GM23338 (cell line): ENCODE measurements around the gene MARK2. TPM values are rescaled to one million over a fixed set of nuclear protein-coding genes. Genes with fewer than 3 reads are reported as not detected.
A peak's percentile ranks its signal among the peaks of the same experiment; 100 is the strongest.

Experiments
- ATAC-seq: fragments of 200-7000 bp; cut with Tn5 transposase; 3 replicates; pipeline ENCODE4 v1.9.1; 2020
- DNase-seq: peaks from one replicate; pipeline ENCODE4 v3.0.0-alpha.2; 2015; ENCODE audit warnings: low spot score
- H2AFZ ChIP-seq: fragments of 200-600 bp; sonication (generic); 2 replicates; pipeline ENCODE4 v1.8.0; 2016; ENCODE audit warnings: antibody characterized with exemption, mild to moderate bottlenecking, moderate library complexity
- H3F3A ChIP-seq: fragments of 200-600 bp; sonication (generic); replicated peaks from 2 replicates; pipeline ENCODE4 v1.8.0; 2017; ENCODE audit warnings: antibody characterized with exemption, mixed run types, low read depth
- H3K27ac ChIP-seq: fragments of 200-600 bp; sonication (generic); 2 replicates; pipeline ENCODE4 v1.6.1; 2016; ENCODE audit warnings: low read depth
- H3K27me3 ChIP-seq: fragments of 200-600 bp; sonication (generic); 2 replicates; pipeline ENCODE4 v1.8.0; 2016; ENCODE audit warnings: mild to moderate bottlenecking, mixed run types, moderate library complexity; ENCODE audit not compliant: insufficient read depth
- H3K36me3 ChIP-seq: fragments of 200-600 bp; sonication (generic); 2 replicates; pipeline ENCODE4 v1.8.0; 2016; ENCODE audit warnings: mild to moderate bottlenecking; ENCODE audit not compliant: insufficient read depth
- H3K4me1 ChIP-seq: fragments of 200-600 bp; sonication (generic); 2 replicates; pipeline ENCODE4 v1.8.0; 2016; ENCODE audit warnings: mild to moderate bottlenecking, moderate library complexity; ENCODE audit not compliant: insufficient read depth
- H3K4me2 ChIP-seq: fragments of 200-600 bp; sonication (generic); 2 replicates; pipeline ENCODE4 v1.7.1; 2017; ENCODE audit warnings: mixed run types
- H3K4me3 ChIP-seq: fragments of 200-600 bp; sonication (generic); 2 replicates; pipeline ENCODE4 v1.6.1; 2016; ENCODE audit warnings: mixed run types
- H3K79me2 ChIP-seq: fragments of 200-600 bp; sonication (generic); replicated peaks from 2 replicates; pipeline ENCODE4 v1.8.0; 2017; ENCODE audit warnings: mild to moderate bottlenecking; ENCODE audit not compliant: insufficient read depth
- H3K9me2 ChIP-seq: fragments of 200-600 bp; sonication (generic); 2 replicates; pipeline ENCODE4 v1.8.0; 2017; ENCODE audit not compliant: insufficient read depth
- H4K20me1 ChIP-seq: fragments of 200-600 bp; sonication (generic); replicated peaks from 2 replicates; pipeline ENCODE4 v1.8.0; 2017; ENCODE audit warnings: mild to moderate bottlenecking; ENCODE audit not compliant: insufficient read depth
- H3K27ac Mint-ChIP-seq: 2 replicates; pipeline ENCODE4 v1.8.0; 2020; ENCODE audit warnings: inconsistent platforms, mild to moderate bottlenecking, moderate library complexity, mixed read lengths
- H3K27me3 Mint-ChIP-seq: 3 replicates; pipeline ENCODE4 v1.8.0; 2022; ENCODE audit warnings: low read depth, mild to moderate bottlenecking, moderate library complexity, mixed read lengths, inconsistent platforms; ENCODE audit not compliant: insufficient read depth, poor library complexity
- H3K36me3 Mint-ChIP-seq: 3 replicates; pipeline ENCODE4 v1.8.0; 2021; ENCODE audit warnings: low read depth, mild to moderate bottlenecking, inconsistent platforms, moderate library complexity, mixed read lengths
- H3K4me1 Mint-ChIP-seq: 3 replicates; pipeline ENCODE4 v1.8.0; 2020; ENCODE audit warnings: mild to moderate bottlenecking, inconsistent platforms, mixed read lengths
- H3K4me3 Mint-ChIP-seq: 3 replicates; pipeline ENCODE4 v1.8.0; 2021; ENCODE audit warnings: moderate library complexity, mild to moderate bottlenecking, inconsistent platforms, mixed read lengths
- H3K9me3 Mint-ChIP-seq: 3 replicates; pipeline ENCODE4 v1.8.0; 2020; ENCODE audit warnings: moderate library complexity, mild to moderate bottlenecking, inconsistent platforms, mixed read lengths
- CREB1 ChIP-seq: fragments of 250-450 bp; sonication (Bioruptor Pico); IDR thresholded peaks from 2 replicates; pipeline ENCODE4 v1.5.0; 2020; ENCODE audit warnings: low read depth, mild to moderate bottlenecking, moderate library complexity
- CTCF ChIP-seq, 2 experiments: fragments of 200-600 bp in 1 of 2; sonication (generic) in 1 of 2; conservative IDR thresholded peaks; 2 replicates each; pipeline versions ENCODE4 v1.5.1 to v1.6.1; 2016 to 2017; ENCODE audit warnings: antibody characterized with exemption in 2 of 2, low read depth in 2 of 2, mild to moderate bottlenecking in 2 of 2, moderate library complexity in 1 of 2
- ETS1 ChIP-seq: IDR thresholded peaks from 2 replicates; pipeline ENCODE4 v1.6.1; 2016; ENCODE audit warnings: antibody characterized with exemption
- EZH2 ChIP-seq: fragments of 200-600 bp; sonication (generic); IDR thresholded peaks from one replicate; pipeline ENCODE4 v1.8.0; 2017; ENCODE audit warnings: antibody characterized with exemption, mild to moderate bottlenecking, low read depth; ENCODE audit not compliant: unreplicated experiment
- EZH2phosphoT487 ChIP-seq: fragments of 200-600 bp; sonication (generic); IDR thresholded peaks from one replicate; pipeline ENCODE4 v1.8.1; 2018; ENCODE audit warnings: antibody characterized with exemption; ENCODE audit not compliant: unreplicated experiment
- JUNB ChIP-seq: IDR thresholded peaks from one replicate; pipeline ENCODE4 v1.6.1; 2016; ENCODE audit warnings: antibody characterized with exemption; ENCODE audit not compliant: unreplicated experiment
- NANOG ChIP-seq: IDR thresholded peaks from 2 replicates; pipeline ENCODE4 v1.6.1; 2016; ENCODE audit warnings: antibody characterized with exemption, borderline replicate concordance
- POLR2AphosphoS5 ChIP-seq: IDR thresholded peaks from 2 replicates; pipeline ENCODE4 v1.6.1; 2016; ENCODE audit warnings: antibody characterized with exemption, low read depth
- REST ChIP-seq: IDR thresholded peaks from one replicate; pipeline ENCODE4 v1.6.1; 2018; ENCODE audit warnings: antibody characterized with exemption; ENCODE audit not compliant: unreplicated experiment
- STAT1 ChIP-seq: IDR thresholded peaks from one replicate; pipeline ENCODE4 v1.6.1; 2016; ENCODE audit warnings: antibody characterized with exemption; ENCODE audit not compliant: unreplicated experiment
- ZNF114 ChIP-seq: fragments of 250-450 bp; sonication (Bioruptor Pico); IDR thresholded peaks from 2 replicates; pipeline ENCODE4 v1.5.0; 2020; ENCODE audit warnings: mild to moderate bottlenecking, moderate library complexity
- ZNF331 ChIP-seq: fragments of 250-450 bp; sonication (Bioruptor Pico); IDR thresholded peaks from 2 replicates; pipeline ENCODE4 v1.5.0; 2020; ENCODE audit warnings: low read depth, mild to moderate bottlenecking, moderate library complexity
- ZNF462 ChIP-seq: fragments of 250-450 bp; sonication (Bioruptor Pico); IDR thresholded peaks from 2 replicates; pipeline ENCODE4 v1.5.0; 2020; ENCODE audit warnings: mild to moderate bottlenecking, moderate library complexity
- polyA plus RNA-seq: library from polyadenylated mRNA; unstranded; fragments of >200 nt; fragmentation: Nextera tagmentation; extraction: Ambion mirVana; gene quantifications from 2 replicates; pipeline ENCODE4 v1.2.1, GENCODE V29; 2016
- total RNA-seq: library from RNA; depleted of rRNA; stranded (reverse); fragments of >200 nt; shearing (Covaris generic); gene quantifications from 2 replicates; pipeline ENCODE4 v1.2.3, GENCODE V29; 2014

Gene MARK2
- total and polyA plus RNA-seq, 2 experiments from 2014 or later, result 18.7 to 42.6 TPM

- peaks cover 46% of the 10 kb centered on the region for H3K4me1 ChIP-seq
- peaks cover 10% of the 10 kb centered on the region; the same call in 2 of the 3 replicates for H3K36me3 Mint-ChIP-seq
- H3K4me2 ChIP-seq, result peak overlapping the region; percentile 66
- DNase-seq, result peak; percentile 93
- peak overlapping the region; percentile 38; the same call in 1 of the 2 replicates for H3K4me3 ChIP-seq
- peak overlapping the region; percentile 15; the same call in 2 of the 3 replicates for H3K4me3 Mint-ChIP-seq
- H3K9me3 Mint-ChIP-seq, result no peaks in the 10 kb centered on the region; the same call in 2 of the 3 replicates
- peaks cover 92% of the 10 kb centered on the region for H3K79me2 ChIP-seq
- ATAC-seq, result peak; percentile 88
- H2AFZ ChIP-seq, result no peak overlapping the region
- H3F3A ChIP-seq, result peaks cover 26% of the 10 kb centered on the region
- H3K27ac Mint-ChIP-seq, result peak overlapping the region; percentile 67
- H4K20me1 ChIP-seq, result peaks cover 50% of the 10 kb centered on the region
- no peaks in the 10 kb centered on the region for H3K36me3 ChIP-seq
- no peaks in the 10 kb centered on the region for H3K9me2 ChIP-seq
- H3K27ac ChIP-seq, result peak overlapping the region; percentile 80; the same call in 1 of the 2 replicates
- H3K4me1 Mint-ChIP-seq, result peaks cover 74% of the 10 kb centered on the region
- H3K27me3 Mint-ChIP-seq, result peaks cover 11% of the 10 kb centered on the region
- TF ChIP-seq EZH2phosphoT487, result no peak
- no peak for TF ChIP-seq POLR2AphosphoS5
- TF ChIP-seq ETS1, result no peak
- TF ChIP-seq STAT1, result no peak
- TF ChIP-seq ZNF331 (CRISPR knock-in tag), result no peak
- no peak for TF ChIP-seq REST
- TF ChIP-seq ZNF114 (CRISPR knock-in tag), result no peak
- TF ChIP-seq ZNF462 (CRISPR knock-in tag), result no peak
- no peak for TF ChIP-seq JUNB
- no peak for TF ChIP-seq CTCF (conservative IDR thresholded peaks at IDR 0.05; ENCODE audit: low read depth in 2 of 2)
- no peak for TF ChIP-seq EZH2
- TF ChIP-seq NANOG, result no peak
- no peak for TF ChIP-seq CREB1 (CRISPR knock-in tag)
- H3K27me3 ChIP-seq, result no peaks in the 10 kb centered on the region
Observed at GRCh38 chr11:63882555-63883242, 43.8 kb downstream of the MARK2 start.
